Panc1 (cell line): ENCODE data around the gene RANGAP1. TPM values are rescaled to one million over a fixed set of nuclear protein-coding genes. Genes with fewer than 3 reads are reported as not detected.

Experiments used
- ATAC-seq: fragments of 200-7000 bp; cut with Tn5 transposase; 2 replicates; pipeline ENCODE4 v1.9.1; 2020; ENCODE audit warnings: mild to moderate bottlenecking, moderate library complexity
- BruUV-seq: library from RNA; stranded (reverse); fragments of 400-500 nt; replicated peaks from 2 replicates; lab custom pipeline; 2021; lab: Mats Ljungman, UMichigan
- CTCF ChIA-PET: fragments of 300-600 bp; sonication (Branson Sonifier 250); formaldehyde crosslinking; loops from one replicate; lab custom pipeline; 2022; ENCODE audit warnings: antibody characterized with exemption; lab: Charles Lee
- POLR2A ChIA-PET: fragments of 300-600 bp; sonication (Branson Sonifier 250); formaldehyde crosslinking; loops from one replicate; lab custom pipeline; 2022; ENCODE audit warnings: antibody characterized with exemption; lab: Charles Lee
- DNase-seq: peaks from one replicate; pipeline ENCODE4 v3.0.0-alpha.2; 2010; ENCODE audit warnings: low read depth, low spot score
- H3K27ac ChIP-seq: 2 replicates; pipeline ENCODE4 v1.5.1; 2011; ENCODE audit warnings: mild to moderate bottlenecking, low read length, inconsistent platforms
- H3K27me3 ChIP-seq: fragments of 200-500 bp; sonication (Bioruptor generic); 2 replicates; pipeline ENCODE4 v1.6.0; 2014; ENCODE audit warnings: low read length, inconsistent platforms; ENCODE audit not compliant: control insufficient read depth, insufficient read depth
- H3K36me3 ChIP-seq: fragments of 200-500 bp; sonication (Bioruptor generic); 2 replicates; pipeline ENCODE4 v1.5.1; 2014; ENCODE audit warnings: inconsistent platforms, mild to moderate bottlenecking, low read length, moderate library complexity; ENCODE audit not compliant: control insufficient read depth, insufficient read depth
- H3K4me1 ChIP-seq: 2 replicates; pipeline ENCODE4 v1.5.1; 2011; ENCODE audit warnings: inconsistent platforms, mild to moderate bottlenecking, low read length, moderate library complexity; ENCODE audit not compliant: control insufficient read depth, insufficient read depth
- H3K4me3 ChIP-seq, 2 experiments: 2 replicates each; pipeline ENCODE4 v1.5.1; 2011 to 2012; ENCODE audit warnings: low read depth in 2 of 2, low read length in 2 of 2, mild to moderate bottlenecking in 2 of 2, inconsistent platforms in 1 of 2, moderate library complexity in 1 of 2
- H3K9me3 ChIP-seq: fragments of 200-500 bp; sonication (Bioruptor generic); 2 replicates; pipeline ENCODE4 v1.5.1; 2014; ENCODE audit warnings: low read depth, mild to moderate bottlenecking, inconsistent platforms, low read length, moderate library complexity; ENCODE audit not compliant: control insufficient read depth, insufficient read depth
- CTCF ChIP-seq: fragments of 450-650 bp; IDR thresholded peaks from 2 replicates; pipeline ENCODE4 v1.5.1; 2017; ENCODE audit warnings: mild to moderate bottlenecking
- POLR2AphosphoS5 ChIP-seq: IDR thresholded peaks from 2 replicates; pipeline ENCODE4 v1.6.1; 2012; ENCODE audit warnings: mild to moderate bottlenecking, low read depth, low read length, moderate library complexity
- REST ChIP-seq, 2 experiments: IDR thresholded peaks; 2 replicates each; pipeline ENCODE4 v1.6.1; 2011 to 2012; ENCODE audit warnings: low read depth in 2 of 2, control low read depth in 1 of 2, low read length in 1 of 2, mild to moderate bottlenecking in 1 of 2, moderate library complexity in 1 of 2; ENCODE audit not compliant: insufficient read depth in 1 of 2
- SIN3A ChIP-seq: IDR thresholded peaks from 2 replicates; pipeline ENCODE4 v1.6.1; 2012; ENCODE audit warnings: low read depth, mild to moderate bottlenecking, low read length, moderate library complexity, borderline replicate concordance; ENCODE audit not compliant: insufficient read depth
- TCF7L2 ChIP-seq: IDR thresholded peaks from 2 replicates; pipeline ENCODE4 v1.6.1; 2011; ENCODE audit warnings: mild to moderate bottlenecking, low read depth, low read length, inconsistent platforms
- in situ Hi-C: cut with HindIII; loops from 2 replicates; pipeline ENCODE4 v1.10.0; 2016; ENCODE audit warnings: low sequenced_read_pairs, low pct_unique_long_range_greater_than_20kb
- intact Hi-C: fragments of 100-400 bp; cut with micrococcal nuclease; formaldehyde crosslinking; loops from one replicate; pipeline ENCODE4 v1.10.0; 2022; ENCODE audit not compliant: unreplicated experiment
- total RNA-seq: library from RNA; stranded (reverse); gene quantifications from one replicate; pipeline ENCODE4 v1.2.1, GENCODE V29; 2021; ENCODE audit not compliant: unreplicated experiment

Gene RANGAP1
- total RNA-seq, 1 experiment from 2014 or later: 140 TPM

- Histone ChIP-seq H3K9me3 (no peaks in the 10 kb centered on the region), H3K27ac (no peak overlapping the region), H3K36me3 (no peaks in the 10 kb centered on the region), H3K27me3 (no peaks in the 10 kb centered on the region), H3K4me1 (no peaks in the 10 kb centered on the region), H3K4me3 (no peak overlapping the region)
- in situ Hi-C loops: no loop called here
- POLR2A ChIA-PET: no interaction called here
- CTCF ChIA-PET: no interaction called here
- TF ChIP-seq REST (IDR thresholded peaks at IDR 0.05; ENCODE audit: insufficient read depth in 1 of 2, low read depth in 2 of 2, low read length in 1 of 2): no peak
- no peak for TF ChIP-seq TCF7L2
- TF ChIP-seq CTCF: no peak
- TF ChIP-seq SIN3A: no peak
- TF ChIP-seq POLR2AphosphoS5: no peak
- intact Hi-C loops: no loop called here
- no peak for ATAC-seq
- no TSS peak for BruUV-seq
- DNase-seq: no peak
Observed at GRCh38 chr22:41332217-41332939, 46.4 kb upstream of the RANGAP1 start.

- in situ Hi-C loops: no loop called here
- CTCF ChIA-PET: no interaction called here
Observed at GRCh38 chr22:41330169-41330568, 44.2 kb upstream of the RANGAP1 start.

More at GRCh38 chr22:41330169-41330568, 44.2 kb upstream of the RANGAP1 start:
- no peak overlapping the region for H3K27ac ChIP-seq
- no peaks in the 10 kb centered on the region for H3K9me3 ChIP-seq
- no peaks in the 10 kb centered on the region for H3K4me1 ChIP-seq
- no peaks in the 10 kb centered on the region for H3K36me3 ChIP-seq
- DNase-seq: no peak
- intact Hi-C loops: no loop called here
- H3K4me3 ChIP-seq: no peak overlapping the region
- no peaks in the 10 kb centered on the region for H3K27me3 ChIP-seq
- no peak for TF ChIP-seq POLR2AphosphoS5
- no peak for TF ChIP-seq CTCF
- TF ChIP-seq SIN3A: no peak
- TF ChIP-seq REST (IDR thresholded peaks at IDR 0.05; ENCODE audit: insufficient read depth in 1 of 2, low read depth in 2 of 2, low read length in 1 of 2): no peak
- no peak for TF ChIP-seq TCF7L2
- POLR2A ChIA-PET: interaction anchor here (0.6 kb wide), 2 partner anchors 25 to 281 kb away, joined by 3 read pairs; no protein-coding TSS in a partner anchor
- no TSS peak for BruUV-seq
- no peak for ATAC-seq
